Smooth muscle cell of the brain vasculature (primary cell): ENCODE data around the gene GALNT2.

Experiments
- DNase-seq: peaks from one replicate; pipeline ENCODE4 v3.0.0-alpha.2; 2012; ENCODE audit warnings: low read depth, low spot score

GALNT2 gene

DNA sequence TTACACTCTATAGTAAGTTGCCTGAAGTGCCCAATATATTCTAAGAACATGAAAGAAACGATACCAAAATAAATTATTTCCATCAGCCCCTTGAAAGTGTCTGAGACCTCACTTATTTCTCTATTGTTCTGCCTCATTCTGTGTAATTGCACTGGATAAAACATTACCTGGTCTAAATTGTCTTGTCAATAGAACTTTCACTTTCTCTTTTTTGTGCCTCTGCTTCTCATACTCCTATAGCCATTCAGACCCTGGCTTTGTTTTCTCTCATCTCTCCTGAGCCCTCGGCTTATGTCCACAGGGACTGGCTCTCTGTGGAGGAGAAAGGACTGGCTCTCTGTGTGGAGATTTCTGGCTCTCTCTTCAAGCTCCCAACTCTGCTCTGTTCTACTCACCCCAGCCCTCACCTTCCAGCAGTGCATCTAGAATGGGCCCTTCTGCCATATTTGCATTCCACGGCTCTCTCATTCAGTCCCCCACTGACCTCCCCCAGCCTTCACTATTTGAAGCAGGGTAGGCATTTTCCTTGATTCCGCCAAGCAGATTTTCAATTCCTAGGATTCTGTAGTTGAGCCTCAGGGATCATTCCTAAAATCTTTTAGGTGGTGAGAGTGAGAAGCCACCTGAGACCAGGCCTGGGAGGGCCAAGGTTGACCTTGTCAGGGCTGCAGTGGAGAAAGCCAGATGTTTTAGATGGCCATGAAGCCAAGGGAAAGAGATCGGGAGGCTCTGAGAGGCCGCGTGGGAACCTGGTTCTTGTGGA is 15.9 kb upstream of the GALNT2 start:
- no peak for DNase-seq

DNA sequence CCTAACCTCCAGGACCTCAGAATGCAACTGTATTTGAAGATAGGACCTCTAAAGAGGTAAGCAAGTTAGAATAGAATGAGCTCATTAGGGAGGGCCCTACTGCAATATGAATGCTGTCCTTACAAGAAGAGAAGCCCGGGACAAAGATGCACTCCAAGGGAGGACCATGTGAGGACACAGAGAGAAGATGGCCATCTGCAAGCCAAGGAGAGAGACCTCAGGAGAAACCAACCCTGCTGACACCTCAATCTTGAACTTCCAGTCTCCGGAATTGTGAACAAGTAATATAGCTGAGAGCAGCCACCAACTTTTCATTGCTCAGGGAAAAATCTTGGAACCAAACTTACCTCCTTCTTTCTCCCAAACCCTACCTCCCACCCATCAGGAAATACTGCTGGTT is 15.0 kb upstream of the GALNT2 start:
- no peak for DNase-seq

DNA sequence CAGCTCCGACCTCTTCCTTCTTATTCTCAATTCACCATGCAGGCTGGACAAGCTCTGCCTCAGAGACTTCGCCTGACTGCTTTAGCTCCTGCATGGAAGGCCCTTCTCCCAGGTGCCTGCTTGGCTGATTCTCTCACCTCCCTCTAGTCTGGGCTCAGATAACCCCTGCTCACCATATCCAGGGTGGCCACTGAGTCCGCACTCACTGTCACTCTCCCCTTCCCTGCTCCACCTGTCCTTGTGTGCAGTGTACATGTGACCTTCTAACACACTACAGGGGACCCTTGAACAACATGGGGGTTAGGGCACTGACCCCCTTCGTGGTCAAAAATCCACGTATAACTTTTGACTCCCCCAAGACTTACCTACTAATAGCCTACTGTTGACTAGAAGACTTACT is 14.4 kb upstream of the GALNT2 start:
- no peak for DNase-seq

- no peak for DNase-seq
These were observed 12.8 kb upstream of the GALNT2 start for GRCh38 chr1:230054092-230054749.

DNA sequence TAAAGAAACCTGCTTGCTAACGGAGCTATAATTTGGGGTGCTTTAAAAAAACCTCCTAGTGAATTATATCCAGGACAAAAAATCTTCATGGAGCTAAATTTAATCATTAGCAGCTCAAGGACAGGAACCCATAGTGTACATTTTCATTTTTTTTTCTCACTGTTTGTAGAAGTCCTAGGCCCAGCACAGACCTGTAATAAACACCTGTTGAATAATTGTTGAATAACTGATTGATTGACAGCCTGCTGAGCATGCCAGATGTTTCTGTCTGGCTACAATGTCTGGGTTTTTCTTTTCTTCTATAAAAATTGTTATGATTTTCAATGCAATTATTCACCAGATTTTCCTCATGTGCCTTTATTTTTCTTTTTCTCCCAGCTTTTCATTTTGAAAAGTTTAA is 10.9 kb upstream of the GALNT2 start:
- no peak for DNase-seq

GRCh38 chr1:230057100-230057499 is 9.9 kb upstream of the GALNT2 start:
- DNase-seq: no peak

DNA sequence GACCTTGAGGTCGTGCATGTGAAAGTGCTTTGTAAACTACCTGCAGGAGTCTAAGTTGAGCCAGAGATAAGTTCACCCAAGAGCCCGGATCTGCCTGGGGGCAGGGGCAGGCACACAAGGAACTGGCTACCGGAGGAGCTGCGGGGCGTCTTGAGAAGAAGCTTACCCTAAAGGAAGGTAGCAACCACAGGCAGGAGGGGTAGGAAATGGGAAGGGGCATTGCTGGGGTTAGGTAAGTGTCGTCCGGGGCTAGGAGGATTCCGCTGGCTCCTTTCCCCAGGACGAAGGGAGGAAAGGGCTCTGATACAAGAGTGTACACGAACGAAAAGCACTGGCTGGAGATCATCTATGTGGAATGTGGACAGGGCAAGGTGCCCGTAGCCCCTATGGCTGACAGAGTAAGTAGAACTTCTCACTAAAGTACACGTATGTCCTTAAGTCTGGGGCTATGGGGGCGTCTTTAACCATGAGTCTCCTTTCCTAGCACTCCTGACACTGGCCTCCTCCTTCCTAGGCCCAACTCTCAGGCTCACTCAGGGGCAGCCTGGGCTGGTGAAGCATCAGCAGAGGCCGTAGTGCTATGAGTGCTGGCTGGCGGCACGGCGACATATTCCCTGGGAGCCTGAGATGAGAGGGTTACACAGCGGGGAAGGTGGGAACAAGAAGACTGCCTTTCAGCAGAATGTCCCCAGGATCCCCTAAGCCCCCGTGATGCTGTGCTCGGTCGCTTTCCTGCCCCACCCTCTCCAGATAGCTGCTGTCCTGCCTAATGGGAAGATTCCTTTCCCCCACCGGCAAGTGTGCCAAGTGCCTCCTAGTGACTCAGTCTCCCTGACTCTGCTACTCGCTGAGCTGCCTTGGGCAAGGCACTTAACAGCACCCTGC is 9.1 kb upstream of the GALNT2 start:
- DNase-seq: no peak

DNA sequence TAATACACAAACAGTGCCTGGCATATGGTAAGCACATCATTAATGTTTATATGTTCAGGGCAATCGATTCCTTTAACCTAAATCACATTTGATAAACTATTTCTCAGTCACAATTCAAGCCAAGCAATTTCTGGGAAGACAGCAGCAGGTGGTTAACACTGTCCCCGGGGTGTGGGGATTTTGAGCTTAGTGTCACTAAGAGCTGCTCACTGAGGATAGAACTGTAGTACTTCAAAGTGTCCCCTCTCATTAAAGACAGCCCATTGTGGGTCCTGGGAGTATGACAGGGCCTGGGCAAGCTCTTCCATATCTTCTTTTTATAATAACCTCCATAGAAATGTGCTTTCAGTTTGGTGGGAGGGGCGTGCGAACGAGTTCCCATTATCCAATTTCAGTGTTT is 8.4 kb upstream of the GALNT2 start:
- no peak for DNase-seq

DNA sequence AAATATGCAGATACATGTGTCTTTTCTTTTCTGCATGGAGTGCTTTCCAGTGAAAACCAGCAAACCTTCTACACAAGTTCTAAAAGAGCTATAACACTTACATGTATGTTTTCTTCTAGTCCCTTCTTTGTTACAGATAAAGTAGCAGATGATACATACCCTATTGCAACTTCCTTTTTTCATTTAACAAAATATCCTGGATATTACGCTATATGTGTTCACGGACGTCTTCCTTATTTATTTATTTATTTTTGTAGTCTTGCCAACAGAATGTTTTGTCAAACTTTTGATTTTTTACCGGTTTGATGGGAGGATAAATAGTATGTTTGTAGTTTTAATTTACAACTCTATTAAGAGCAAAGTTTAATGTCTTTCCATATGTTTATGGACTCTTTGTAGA is 5.2 kb upstream of the GALNT2 start:
- no peak for DNase-seq

DNA sequence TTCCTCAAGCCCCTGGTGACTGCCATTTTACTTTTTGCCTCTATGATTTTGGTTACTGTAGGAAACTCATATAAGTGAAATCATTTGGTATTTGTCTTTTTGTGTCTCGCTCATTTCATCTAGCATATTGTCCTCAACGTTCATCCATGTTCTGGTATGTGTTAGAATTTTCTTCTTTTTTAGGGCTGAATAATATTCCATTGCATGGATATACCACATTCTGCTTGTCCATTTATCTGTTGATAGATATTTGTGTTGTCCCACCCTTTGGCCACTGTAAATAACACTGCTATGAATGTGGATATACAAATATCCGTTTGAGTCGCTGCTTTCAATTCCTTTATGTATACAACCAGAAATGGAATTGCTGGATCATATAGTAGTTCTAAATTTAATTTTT is 4.5 kb upstream of the GALNT2 start:
- no peak for DNase-seq

GRCh38 chr1:230064283-230064682 is 2.8 kb upstream of the GALNT2 start:
- DNase-seq: no peak

- DNase-seq: no peak
These were observed 1.9 kb upstream of the GALNT2 start for GRCh38 chr1:230065161-230065560.

GRCh38 chr1:230065571-230065970 is 1.5 kb upstream of the GALNT2 start:
- DNase-seq: no peak

- no peak for DNase-seq
These were observed 1.0 kb upstream of the GALNT2 start for GRCh38 chr1:230066031-230066430.

DNA sequence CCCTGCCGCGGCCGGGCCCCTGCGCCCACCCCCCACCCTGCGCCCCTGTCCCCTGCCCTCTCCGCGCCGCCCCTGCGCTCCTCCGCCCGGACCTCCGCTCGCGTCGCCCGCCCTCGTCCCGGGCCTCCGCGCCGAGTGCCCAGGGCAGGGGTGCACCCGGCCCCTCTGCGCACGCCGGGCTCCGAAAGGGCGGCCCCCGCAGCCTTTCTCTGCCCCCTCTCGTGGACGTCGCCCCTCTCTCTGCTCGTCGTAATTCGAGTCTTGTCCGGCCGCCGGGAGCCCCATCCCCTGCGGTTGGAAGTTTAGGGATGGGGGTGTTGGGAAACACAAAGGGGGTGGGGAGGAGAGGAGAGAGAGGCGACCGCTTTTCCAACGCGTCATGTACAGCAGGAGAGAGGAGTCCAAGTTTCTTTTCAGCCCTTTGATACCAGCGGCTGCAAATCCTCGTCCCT is 407 bp downstream of the GALNT2 start:
- no peak for DNase-seq

DNA sequence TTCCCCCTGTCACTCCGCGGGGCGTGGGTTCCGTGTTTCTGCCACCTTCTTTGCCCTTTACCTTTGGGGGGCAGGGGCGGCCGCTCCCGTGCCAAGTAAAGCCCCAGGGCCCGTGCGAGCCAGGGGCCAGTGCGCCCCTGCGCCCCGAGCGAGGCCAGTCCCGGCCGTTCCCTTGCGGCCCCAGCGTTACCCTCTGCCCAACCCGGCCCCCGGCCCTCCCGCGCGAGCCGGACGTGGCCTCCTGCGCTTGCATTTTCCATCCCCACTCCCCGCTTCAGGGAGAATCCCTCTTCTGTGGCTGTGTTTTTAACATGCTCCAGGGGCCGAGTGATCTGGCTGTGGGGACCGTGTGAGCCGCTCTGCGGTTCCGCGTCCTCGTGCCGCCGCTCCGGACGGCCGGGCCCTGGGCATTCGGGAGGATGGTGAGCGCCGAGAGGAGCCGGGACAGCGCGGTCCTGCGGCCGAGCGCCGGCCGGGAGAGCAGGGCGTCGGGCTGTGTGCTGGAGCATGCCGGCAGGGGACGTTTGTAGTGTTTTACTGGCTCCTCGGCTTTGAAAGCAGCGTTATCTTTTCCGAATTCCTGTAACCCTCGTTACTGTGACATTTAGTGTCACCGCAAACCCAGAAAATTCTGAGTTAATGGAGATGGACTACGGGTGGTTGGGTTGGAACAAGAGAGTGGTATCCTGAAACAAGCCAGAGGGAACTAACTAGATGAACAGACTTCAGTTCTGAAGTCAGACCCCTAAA is 1.0 kb downstream of the GALNT2 start:
- no peak for DNase-seq

DNA sequence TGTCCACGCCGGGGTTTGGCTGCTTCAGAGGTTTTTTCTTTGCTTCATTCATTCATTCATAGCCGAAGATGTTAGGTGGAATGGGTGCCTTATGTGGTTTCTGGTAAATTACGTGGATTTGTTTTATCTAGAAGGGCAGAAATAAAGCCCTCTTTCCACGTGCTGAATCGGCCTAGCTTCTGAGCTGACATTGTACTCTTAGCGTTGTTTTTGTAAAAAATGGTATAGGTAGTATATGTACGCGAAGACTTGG is 1.5 kb downstream of the GALNT2 start:
- DNase-seq: no peak

- DNase-seq: no peak
These were observed 2.1 kb downstream of the GALNT2 start for GRCh38 chr1:230068952-230069684.

DNA sequence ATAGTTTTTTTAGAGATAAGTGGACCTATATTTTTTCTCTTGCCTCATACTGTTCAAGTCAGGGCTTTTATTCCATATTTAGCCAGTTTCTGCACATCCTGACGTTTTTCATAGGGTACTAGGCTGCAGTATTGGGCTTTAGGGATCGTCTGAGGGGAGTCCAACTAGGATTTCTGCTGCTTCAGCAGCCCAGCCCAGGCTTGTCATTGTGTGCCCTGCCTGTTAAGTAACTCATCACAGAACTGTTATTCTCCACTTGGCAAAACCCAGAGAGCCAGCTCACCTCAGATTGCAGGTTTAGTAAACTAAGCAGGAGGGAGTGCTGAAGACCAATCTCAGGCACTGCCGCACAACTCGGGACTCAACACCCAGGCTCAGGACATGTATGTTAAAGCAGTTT is 2.8 kb downstream of the GALNT2 start:
- no peak for DNase-seq

DNA sequence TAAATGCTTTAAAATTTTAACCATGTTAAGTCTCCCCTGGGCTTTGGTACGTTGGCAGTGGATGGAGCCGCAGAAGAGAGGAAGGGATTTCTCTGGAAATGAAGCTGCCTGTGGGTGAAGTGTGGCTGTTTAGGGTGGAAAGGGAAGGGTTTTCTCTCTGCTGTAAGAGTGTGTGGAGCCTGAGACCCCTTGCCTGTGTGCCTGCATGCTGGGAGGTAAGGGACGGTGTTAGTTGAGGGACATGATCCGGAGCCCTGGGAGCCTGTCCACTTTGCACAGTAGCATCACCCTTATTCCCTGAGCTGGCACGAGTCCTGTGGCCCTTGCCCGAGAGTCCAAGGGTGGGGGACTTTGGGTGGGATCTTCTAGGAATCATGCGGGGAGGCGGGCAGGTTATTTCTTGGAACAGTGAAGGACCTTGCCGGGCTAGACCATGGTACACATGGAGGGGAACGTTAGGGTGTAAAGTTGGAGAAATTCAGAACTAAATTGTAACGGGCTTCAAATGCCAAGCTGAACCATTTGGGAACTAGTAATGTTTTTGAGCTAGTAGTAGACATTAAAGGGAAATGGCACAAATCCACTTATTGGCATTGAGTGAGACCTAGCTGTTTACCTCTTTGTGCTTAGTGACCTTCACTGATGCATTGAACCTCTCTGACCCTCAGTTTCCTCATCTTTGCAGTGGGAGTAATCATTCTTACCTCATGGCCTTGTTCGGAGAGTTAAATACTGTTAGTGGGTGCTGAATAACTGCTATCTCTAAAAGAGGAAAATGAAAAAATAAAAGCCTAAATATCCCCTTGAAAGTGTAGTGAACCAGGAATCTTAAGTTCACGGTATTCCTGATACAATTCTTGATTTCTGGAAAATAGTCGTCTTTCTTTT is 3.5 kb downstream of the GALNT2 start:
- DNase-seq: no peak
